ENCODE measurements around the gene MUC5B.

DNA sequence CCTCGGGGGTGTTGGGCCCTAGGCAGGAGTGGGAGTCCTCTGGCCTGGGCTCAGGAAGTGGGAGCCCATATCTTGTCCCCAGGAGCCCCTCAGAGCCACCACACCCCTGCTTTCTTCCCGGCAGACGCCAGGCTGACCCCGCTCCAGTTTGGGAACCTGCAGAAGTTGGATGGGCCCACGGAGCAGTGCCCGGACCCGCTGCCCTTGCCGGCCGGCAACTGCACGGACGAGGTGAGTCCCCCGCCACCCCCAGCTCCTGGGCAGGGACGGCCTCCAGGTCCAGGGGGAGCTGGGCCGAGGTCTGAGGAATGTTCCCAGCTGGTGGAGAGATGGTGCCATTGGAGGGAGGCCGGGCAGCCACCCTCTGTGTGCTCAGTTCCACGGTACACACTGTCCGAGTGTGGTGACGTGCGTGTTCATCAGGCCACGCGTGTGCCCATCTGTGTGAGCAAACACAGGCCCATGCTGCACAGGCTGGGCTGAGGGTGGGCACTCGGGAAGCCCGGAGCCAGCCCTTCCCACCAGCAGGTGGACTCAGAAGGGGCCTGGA is 4.8 kb downstream of the MUC5B start:
- TF ChIP-seq POLR2AphosphoS5 (IDR thresholded peaks at IDR 0.05; ENCODE audit: low read depth, low read length) (no peak), MED8 (CRISPR knock-in tag; IDR thresholded peaks at IDR 0.05; ENCODE audit: insufficient replicate concordance) (no peak), CREB1 (IDR thresholded peaks at IDR 0.05) (no peak), CREB1 (CRISPR knock-in tag; IDR thresholded peaks at IDR 0.05) (no peak), POLR2A (IDR thresholded peaks at IDR 0.05; ENCODE audit: insufficient read depth in 1 of 2, low read depth in 2 of 2, low read length in 2 of 2) (no peak), RBM22 (optimal IDR thresholded peaks at IDR 0.05; ENCODE audit: low read length) (no peak), ATM (IDR thresholded peaks at IDR 0.05; ENCODE audit: borderline replicate concordance) (no peak), CEBPB (IDR thresholded peaks at IDR 0.05; ENCODE audit: borderline replicate concordance, low read depth, low read length) (no peak), ZNF672 (CRISPR knock-in tag; IDR thresholded peaks at IDR 0.05) (no peak), JUN (CRISPR knock-in tag; IDR thresholded peaks at IDR 0.05) (no peak)
- TF ChIP-seq, protein P1, sequence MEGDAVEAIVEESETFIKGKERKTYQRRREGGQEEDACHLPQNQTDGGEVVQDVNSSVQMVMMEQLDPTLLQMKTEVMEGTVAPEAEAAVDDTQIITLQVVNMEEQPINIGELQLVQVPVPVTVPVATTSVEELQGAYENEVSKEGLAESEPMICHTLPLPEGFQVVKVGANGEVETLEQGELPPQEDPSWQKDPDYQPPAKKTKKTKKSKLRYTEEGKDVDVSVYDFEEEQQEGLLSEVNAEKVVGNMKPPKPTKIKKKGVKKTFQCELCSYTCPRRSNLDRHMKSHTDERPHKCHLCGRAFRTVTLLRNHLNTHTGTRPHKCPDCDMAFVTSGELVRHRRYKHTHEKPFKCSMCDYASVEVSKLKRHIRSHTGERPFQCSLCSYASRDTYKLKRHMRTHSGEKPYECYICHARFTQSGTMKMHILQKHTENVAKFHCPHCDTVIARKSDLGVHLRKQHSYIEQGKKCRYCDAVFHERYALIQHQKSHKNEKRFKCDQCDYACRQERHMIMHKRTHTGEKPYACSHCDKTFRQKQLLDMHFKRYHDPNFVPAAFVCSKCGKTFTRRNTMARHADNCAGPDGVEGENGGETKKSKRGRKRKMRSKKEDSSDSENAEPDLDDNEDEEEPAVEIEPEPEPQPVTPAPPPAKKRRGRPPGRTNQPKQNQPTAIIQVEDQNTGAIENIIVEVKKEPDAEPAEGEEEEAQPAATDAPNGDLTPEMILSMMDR (CRISPR knock-in tag; IDR thresholded peaks at IDR 0.05), result no peak
- TF ChIP-seq, protein P2, sequence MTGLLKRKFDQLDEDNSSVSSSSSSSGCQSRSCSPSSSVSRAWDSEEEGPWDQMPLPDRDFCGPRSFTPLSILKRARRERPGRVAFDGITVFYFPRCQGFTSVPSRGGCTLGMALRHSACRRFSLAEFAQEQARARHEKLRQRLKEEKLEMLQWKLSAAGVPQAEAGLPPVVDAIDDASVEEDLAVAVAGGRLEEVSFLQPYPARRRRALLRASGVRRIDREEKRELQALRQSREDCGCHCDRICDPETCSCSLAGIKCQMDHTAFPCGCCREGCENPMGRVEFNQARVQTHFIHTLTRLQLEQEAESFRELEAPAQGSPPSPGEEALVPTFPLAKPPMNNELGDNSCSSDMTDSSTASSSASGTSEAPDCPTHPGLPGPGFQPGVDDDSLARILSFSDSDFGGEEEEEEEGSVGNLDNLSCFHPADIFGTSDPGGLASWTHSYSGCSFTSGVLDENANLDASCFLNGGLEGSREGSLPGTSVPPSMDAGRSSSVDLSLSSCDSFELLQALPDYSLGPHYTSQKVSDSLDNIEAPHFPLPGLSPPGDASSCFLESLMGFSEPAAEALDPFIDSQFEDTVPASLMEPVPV (CRISPR knock-in tag; IDR thresholded peaks at IDR 0.05), result no peak
- TF ChIP-seq, protein P3, sequence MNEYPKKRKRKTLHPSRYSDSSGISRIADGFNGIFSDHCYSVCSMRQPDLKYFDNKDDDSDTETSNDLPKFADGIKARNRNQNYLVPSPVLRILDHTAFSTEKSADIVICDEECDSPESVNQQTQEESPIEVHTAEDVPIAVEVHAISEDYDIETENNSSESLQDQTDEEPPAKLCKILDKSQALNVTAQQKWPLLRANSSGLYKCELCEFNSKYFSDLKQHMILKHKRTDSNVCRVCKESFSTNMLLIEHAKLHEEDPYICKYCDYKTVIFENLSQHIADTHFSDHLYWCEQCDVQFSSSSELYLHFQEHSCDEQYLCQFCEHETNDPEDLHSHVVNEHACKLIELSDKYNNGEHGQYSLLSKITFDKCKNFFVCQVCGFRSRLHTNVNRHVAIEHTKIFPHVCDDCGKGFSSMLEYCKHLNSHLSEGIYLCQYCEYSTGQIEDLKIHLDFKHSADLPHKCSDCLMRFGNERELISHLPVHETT (CRISPR knock-in tag; conservative IDR thresholded peaks at IDR 0.05), result no peak

Measured in HepG2 (cell line).